Measurements from ENCODE around the gene PINLYP.
A peak's percentile ranks its signal among the peaks of the same experiment; 100 is the strongest.
"Not testable (repeated sequence)": the region's sequence is repeated elsewhere in the genome, so short reads cannot be mapped to it uniquely, and the experiment has no call there.

PINLYP gene

DNA sequence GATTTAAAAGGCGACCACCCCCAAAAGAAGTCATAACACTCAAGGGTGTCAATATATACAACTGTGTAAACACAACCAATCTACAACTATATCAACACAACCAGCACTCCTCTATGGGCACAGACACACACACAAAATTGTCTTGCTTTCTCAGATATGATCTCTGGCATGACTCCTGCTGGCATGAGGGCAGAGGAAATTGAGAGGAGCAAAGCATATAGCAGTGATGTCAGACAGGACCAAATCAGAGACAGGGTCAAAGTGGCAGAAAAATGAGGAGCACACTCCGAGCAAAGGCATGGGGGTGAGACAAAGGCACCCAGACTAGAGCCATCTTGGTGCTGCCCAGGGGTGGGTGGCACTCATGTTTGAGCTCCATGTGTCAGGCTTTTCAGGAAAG is 10.7 kb downstream of the PINLYP start:
- no peak for DNase-seq

DNA sequence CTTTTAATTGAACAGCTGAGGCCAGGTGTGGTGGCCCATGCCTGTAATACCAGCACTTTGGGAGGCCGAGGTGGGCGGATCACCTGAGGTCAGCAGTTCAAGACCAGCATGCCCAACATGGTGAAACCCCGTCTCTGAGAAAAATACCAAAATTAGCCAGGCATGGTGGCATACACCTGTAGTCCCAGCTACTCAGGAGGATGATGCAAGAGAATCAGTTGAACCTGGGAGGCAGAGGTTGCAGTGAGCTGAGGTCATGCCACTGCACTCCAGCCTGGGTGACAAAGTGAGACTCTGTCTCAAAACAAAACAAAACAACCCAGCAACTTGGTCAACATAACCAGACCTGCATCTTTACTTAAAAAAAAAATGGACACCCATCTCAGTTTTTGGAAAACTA is 11.4 kb downstream of the PINLYP start:
- not testable (repeated sequence) for DNase-seq

DNA sequence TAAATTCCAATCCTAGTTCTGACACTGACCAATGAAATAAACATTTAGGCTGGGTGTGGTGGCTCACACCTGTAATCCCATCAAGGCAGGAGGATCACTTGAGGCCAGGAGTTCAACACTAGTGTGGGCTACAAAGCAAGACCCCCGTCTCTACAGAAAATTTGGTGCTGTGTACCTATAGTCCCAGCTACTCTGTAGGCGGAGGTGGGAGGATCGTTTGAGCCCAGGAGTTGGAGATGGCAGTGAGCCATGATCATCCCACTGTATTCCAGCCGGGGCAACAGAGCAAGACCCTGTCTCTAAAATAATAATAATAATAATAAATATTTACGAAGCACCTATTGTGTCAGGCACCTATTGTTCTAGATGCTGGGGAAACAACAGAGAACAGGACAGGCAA is 13.7 kb downstream of the PINLYP start:
- no peak for DNase-seq

DNA sequence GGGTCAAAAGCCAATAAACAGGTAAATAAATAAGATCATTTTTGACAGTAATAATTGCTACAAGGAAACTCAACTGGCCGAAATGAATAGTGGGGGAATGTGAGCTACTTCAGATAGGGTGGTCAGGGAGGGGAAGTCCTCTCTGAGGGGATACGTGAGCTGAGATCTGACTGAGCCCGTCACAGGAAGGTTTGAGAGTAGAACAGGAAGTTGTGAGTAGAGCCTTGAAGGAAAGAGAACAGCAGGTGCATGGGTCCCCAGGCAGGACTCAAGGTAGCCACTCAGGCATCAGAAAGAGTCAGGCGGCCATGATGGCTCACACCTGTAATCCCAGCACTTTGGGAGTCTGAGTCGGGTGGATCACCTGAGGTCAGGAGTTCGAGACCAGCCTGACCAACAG is 14.1 kb downstream of the PINLYP start:
- no peak for DNase-seq

DNA sequence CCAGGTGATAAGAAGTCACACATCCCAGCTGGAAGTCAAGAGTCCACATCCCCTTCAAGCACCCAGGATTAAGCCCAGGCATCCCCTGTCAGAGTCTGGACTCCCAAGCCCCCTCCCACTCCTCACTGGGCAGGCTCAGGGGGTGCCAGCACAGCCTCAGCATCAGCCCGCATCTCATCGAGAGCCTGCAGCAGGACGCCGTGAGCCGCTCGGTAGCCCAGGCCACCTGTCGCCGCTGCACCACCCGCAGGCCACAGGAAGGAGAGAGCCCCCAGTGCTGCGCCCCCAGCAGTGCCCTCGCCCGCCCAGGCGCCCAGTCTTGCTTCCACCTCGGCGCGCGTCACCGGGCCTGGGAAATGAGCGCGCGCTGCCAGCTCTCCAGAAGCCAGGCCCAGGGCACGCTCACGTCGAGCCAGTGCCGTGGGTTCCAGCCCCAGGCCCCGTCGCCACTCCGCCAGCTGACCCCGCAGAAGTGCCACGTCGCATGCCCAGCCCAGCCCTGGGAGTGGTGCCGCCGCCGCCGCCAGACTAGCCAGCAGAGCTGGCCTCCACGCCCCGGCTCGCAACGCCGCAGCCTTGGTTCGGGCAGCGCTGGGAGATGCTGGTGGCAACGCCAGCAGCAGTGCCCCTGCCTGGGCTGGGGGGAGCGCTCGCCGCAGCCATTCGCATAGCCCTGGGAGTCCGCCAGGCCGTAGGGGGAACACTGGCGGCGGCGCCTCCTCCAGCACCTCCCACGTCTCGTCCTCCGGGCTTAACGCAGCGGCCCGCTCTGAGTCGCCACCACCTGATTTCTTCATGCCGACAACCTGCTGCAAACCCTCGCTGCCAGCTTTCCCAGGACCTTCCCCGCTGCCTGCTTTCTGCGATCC is 16.5 kb downstream of the PINLYP start:
- no peak for DNase-seq

DNA sequence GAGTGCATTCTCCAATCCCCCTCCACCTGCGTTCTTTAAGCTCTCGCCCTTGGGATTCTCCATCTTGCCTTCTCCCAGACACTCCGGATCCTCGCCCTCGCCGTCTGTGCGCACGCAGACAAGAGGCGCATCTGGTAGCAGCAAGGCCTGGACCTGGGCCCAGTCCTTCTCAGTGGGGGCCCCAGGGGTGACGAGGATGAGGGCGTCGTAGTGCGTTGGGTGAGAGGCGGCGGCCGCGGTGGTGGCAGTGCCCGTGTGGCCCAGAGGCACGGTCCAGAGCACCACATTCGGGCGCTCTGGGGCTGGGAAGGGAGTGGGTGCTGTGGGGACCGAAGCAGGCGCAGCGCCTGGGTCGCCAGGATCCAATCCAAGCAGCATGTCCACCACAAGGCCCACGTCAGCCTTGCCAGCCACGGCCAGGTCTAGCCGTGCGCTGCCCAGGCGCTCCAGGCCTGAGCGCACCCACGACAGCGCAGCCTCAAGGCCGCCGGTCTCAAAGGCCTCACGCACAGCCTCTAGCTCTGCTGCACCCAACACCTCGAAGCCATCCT is 17.3 kb downstream of the PINLYP start:
- DNase-seq, result no peak

DNA sequence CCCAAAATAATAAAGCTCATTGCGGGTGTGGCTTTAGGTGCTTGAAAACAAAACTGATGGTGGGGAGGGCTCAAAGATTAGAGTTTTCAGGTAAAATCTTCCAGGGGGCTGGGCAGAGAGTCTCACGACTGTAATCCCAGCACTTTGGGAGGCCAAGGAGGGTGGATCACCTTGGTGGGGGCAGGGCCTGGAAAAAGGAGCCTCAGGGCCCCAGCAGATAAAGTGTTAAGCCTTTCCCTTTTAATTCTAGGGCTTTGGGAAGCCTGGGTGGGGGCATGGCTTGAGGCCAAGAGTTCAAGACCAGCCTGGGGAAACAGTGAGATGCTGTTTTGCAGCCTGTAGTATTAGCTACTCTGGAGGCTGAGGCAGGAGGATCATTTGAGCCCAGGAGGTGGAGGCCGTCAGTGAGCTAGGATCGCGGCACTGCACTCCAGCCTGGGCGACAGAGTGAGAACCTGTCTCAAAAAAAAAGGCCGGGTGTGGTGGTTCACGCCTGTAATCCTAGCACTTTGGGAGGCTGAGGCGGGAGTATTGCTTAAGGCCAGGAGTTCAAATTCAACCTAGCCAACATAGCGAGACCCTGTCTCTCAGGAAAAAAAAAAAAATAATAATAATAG is 18.6 kb downstream of the PINLYP start:
- no peak for DNase-seq

DNA sequence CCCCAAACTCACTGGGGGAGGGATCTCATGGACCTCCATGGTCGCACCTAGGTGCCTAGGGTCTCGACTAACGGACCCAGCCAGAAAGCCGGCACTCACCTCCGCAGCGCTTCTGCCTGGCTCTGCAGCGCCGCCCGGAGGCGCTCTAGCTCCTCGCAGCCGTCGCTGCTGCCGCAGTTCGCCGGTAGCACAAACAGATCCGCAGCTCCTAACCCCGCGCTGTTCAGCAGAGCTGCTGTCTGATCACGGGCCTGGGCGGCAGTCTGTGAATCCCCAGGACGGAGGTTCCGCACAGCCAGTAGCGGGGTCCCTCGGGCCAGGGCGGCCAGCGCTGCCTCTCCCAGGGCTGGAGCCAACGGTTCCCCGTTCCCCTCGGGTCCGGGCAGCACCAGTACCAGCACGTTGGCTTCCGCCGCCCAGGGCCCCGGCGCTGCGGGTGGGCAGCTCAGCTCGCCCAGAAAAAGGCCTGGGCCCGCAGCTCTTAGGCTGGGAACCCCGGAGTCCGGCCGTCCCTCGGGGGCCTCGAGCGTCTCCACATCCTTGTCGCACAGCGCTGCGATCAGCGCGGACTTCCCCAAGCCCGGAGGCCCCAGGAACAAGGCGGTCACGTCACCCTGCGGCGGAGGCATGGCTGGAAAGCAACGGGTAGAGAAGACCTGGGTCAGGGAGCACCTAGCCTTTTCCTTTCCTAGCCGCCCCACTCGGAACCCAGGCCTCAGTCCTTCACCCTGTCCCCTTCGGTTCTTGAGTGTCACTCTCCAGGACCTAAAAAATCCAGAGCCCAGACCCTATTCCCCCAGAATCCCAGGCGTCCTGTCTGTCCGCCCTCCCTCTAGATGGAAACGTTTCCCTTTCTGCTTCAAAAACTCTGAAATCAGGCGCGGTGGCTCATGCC is 19.4 kb downstream of the PINLYP start:
- peak; percentile 71 to 74 for DNase-seq

DNA sequence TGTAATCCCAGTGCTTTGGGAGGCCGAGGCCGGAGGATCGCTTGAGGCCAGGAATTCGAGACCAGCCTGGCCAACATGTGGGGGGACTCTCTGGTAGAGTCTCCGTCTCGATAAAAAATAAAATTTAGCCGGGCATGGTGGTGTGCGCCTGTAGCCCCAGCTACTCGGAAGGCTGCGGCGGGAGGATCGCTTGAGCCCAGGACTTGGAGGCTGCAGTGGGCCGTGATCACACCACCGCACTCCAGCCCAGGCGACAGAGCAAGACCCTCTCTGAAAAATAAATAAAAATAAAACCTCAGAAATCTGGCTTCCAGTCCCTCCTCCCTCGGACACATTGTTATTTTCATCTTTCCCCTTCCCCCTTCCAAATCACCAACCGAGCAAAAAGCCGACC is 20.0 kb downstream of the PINLYP start:
- DNase-seq, result peak; percentile 18 to 41

DNA sequence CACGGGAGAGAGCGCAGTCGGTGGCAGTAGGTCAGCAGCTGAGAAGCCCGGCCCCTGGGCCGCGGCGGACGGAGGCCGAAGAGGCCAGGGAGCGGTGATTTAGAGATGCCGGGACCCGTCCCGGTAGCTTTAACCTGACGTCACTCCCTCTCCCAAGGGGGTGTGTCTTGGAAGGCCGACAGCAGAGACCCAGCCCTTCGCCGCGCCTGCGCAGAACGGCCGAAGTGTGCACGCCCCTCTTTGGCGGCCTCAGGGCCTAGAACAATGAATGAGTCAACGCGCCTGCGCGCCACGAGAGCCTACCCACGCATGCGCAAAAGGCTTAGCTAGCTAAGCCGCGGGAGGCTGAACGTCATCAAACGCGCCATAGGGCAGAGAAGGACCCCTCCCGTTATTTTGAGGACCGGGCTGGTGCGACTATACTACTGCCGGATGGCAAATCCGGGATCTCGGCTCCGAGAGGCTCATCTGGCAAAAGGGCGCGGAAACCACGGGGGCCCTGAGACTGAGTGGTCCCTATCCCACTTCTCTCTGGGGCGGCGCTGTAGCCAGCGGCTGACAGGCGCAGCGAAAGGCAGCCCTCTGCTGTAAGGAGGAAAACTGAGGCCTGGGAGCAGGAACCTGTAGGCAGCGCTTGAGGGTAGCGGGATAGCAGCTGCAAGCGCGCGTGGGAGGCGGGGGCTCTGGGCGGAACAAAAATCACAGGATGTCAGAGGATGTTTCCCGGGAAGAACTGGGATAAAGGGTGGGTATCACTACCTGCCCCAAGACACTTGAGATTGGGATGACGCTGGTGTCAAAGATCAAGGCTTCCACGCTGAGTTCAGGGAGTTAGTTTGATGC is 20.6 kb downstream of the PINLYP start, which contains the start of the genes IRGQ and ZNF576:
Gene IRGQ (minus strand): TSS at position 136 of the 843 bp plus-strand sequence. CDS start 796 bp downstream, outside the sequence.
Gene ZNF576 (plus strand): TSS at position 597 of the 843 bp plus-strand sequence. CDS start 514 bp downstream, outside the sequence.
- peak; percentile 100 for DNase-seq

DNA sequence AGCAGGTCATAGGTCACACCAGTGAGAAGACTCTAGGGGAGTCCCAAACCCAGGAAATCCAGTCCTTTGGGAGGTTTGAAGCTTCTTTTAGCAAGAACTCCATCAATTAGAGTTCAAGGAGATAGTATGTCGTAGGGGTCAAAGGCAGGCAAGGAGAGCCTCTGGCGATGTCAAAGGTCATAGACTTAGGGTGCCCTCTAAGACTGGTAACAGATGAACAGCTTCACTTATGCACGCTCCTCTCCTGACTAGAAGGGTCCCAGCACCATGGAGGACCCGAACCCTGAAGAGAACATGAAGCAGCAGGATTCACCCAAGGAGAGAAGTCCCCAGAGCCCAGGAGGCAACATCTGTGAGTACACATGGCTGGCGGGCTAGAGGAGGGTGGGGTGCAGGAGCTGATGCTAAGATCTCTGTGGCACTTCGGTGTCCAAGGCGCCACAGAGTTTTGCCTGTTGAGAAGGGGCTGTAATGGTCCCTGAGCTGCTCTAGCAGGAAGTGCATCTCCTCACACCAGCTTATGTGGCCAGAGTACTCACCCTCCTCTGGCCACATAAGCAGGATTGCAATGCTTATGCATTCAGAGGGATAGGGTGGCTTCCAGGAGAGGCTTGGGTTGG is 21.4 kb downstream of the PINLYP start:
- DNase-seq, result no peak

DNA sequence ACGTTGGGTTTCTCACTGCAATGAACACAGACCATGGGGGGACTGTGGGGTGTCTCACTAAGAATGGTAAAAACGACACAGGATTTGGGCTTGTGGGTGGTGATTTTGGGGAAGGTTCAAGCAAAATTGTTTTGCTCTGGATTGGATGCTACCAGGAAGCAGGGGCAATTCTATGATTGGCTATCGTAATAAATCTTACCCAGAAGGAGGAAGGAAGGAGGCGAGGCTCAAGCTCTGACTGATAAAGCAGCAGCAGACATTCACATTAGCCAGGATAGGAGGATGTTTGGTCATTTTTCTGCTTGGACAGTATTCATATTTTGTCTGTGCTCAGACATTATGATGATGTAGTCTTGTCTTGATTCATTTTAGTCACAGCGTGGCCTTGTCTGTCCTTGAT is 22.3 kb downstream of the PINLYP start:
- DNase-seq, result no peak

DNA sequence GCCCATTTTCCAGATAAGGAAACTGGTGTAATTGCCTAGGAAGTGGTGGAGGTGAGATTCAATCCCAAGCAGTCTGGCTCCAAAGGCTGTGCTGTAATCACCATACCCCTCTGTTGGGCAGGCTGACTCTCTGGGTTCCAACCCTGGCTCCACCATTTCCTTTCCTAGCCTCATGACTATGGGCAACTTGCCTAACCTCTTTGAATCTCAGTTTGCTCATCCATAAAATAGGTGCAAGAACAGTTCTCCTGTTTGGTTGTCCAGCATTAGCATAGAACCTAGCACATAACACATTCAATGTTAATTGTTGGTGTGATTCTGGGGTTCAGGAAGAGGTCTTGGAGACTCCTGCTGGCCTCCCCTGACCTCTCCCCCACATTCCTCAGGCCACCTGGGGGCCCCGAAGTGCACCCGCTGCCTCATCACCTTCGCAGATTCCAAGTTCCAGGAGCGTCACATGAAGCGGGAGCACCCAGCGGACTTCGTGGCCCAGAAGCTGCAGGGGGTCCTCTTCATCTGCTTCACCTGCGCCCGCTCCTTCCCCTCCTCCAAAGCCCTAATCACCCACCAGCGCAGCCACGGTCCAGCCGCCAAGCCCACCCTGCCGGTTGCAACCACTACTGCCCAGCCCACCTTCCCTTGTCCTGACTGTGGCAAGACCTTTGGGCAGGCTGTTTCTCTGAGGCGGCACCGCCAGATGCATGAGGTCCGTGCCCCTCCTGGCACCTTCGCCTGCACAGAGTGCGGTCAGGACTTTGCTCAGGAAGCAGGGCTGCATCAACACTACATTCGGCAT is 23.0 kb downstream of the PINLYP start:
- no peak for DNase-seq

DNA sequence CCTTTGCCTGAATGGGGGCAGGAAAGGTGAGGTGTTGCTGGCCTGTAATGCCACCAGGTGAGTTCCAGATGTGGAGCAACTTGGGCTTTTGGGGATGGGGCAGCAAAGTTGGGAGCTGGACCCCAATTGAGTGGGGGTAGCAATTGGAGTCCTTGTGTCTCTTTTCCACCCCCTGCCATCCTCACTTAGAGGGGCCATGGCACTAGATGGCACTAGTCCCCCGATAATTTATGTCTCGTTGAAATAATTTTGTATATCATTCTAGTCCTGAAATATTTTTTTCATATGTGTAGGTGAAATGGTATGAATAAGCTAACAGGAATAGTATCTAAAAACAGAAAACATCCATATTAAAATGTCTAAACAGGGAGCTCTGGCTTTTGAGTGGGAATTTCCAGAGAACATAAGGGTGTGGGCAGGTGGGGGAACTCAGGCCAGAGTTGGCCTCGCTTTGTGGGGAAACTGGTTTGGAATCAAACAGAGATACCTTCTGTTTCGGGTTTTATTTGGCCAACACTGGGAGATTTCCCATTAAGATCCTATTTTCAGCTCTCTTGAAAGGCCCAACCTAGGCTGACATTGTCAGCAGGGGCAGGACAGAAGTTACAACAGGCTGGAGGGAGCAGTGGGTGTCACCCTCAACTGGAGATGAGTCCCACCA is 24.2 kb downstream of the PINLYP start:
- DNase-seq, result no peak

DNA sequence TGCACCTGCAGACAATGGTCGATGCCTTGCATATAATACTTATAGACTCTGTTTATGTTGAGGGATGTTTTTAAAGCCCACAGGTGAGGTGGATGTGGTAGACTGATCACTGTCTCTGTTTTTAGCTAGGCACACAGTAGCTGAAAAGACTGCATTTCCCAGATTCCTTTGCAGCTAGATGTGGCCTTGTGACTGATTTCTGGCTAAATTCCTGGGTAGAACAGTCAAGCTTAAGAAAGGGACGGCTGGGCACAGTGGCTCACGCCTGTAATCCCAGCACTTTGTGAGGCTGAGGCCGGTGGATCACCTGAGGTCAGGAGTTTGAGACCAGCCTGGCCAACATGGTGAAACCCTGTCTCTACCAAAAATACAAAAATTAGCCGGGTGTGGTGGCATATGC is 24.7 kb downstream of the PINLYP start:
- DNase-seq, result not testable (repeated sequence)

DNA sequence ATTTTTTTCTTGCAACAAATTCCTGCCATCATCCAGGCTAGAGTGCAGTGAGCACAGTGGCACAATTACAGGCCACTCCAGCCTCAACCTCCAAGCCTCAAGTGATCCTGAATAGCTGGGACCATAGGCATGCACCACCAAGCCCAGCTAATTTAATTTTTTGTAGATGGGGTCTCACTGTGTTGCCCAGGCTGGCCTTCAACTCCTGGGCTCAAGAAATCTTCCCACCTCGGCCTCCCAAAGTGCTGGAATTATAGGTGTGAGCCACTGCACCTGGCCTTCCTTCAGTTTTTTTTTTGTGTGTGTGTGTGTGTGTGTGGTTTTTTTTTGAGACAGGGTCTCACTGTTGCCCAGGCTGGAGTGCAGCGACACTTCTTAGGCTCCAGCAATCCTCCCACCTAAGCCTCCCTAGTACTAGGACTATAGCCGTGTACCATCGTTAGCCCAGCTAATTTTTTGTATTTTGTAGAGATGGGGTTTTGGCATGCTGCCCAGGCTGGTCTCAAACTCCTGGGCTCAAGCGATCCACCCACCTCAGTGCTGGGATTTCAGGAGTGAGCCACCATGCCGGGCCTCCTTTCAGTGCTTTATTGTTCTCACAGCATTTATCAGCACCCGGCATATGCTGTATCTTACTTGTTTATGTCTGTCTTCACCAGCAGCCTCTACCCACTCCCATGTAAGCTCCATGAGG is 30.4 kb downstream of the PINLYP start:
- DNase-seq, result no peak

DNA sequence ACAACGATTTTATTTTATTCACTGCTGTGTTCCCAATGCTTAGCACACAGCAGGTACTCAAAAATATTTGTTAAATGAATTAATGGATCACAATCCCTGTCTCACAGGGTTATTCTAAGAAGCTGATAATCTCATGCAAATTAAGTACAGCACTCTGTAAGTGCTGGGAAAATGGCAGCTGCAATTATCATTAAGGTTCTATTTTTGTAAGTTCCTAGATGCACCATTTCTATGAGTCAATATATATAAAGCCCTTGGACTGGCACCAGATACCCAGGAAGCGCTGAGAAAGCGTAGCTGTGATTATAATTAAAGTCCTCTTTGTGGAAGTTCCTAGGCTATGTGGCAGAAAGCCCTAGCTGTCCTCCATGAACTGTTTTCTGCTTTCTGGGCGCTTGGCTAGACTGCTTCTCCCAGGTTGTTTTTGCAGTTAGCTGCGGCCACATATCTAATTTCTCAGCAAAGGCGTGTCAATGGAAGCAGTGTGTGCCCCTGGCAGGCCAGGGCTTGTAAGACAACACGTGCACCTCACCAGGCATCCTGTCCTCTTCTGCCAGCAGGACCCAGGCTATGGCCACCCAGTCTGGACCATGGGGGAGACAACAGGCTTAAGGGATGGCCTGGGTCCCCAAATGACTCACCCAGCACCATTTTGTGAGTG is 31.1 kb downstream of the PINLYP start:
- no peak for DNase-seq

All from stimulated activated CD4-positive, alpha-beta T cell treated with anti-CD3 and anti-CD28 coated beads, Interleukin-2, amount 100 ng/mL, for 24 hours (primary cell).